ENCODE data around the gene EXOSC7.
A peak's percentile ranks its signal among the peaks of the same experiment; 100 is the strongest.

The EXOSC7 gene

DNA sequence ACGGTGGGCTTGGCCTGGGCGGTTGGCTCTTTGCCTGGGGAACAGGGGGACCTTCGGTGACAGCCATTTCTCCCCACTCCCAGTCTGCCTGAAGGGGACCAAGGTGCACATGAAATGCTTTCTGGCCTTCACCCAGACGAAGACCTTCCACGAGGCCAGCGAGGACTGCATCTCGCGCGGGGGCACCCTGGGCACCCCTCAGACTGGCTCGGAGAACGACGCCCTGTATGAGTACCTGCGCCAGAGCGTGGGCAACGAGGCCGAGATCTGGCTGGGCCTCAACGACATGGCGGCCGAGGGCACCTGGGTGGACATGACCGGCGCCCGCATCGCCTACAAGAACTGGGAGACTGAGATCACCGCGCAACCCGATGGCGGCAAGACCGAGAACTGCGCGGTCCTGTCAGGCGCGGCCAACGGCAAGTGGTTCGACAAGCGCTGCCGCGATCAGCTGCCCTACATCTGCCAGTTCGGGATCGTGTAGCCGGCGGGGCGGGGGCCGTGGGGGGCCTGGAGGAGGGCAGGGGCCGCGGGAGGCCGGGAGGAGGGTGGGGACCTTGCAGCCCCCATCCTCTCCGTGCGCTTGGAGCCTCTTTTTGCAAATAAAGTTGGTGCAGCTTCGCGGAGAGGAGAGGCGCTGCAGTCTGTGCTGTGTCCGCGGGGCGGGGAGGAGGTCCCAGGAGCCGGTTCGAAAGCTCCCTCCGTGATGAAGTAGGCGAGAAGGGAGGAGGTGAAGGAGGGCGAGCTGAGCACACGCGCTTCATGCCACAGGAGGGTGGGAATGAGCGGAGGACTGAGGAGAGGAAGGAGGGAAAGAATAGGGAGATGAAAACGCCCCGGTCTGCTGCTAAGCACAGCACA lies 59.6 kb downstream of the EXOSC7 start:
- TF ChIP-seq ESRRG (CRISPR knock-in tag; IDR thresholded peaks at IDR 0.05) (no peak), ZFP30 (CRISPR knock-in tag; IDR thresholded peaks at IDR 0.05) (no peak), ZFP3 (CRISPR knock-in tag; IDR thresholded peaks at IDR 0.05) (no peak), TOX (CRISPR knock-in tag; IDR thresholded peaks at IDR 0.05; ENCODE audit: borderline replicate concordance) (no peak), PPARA (CRISPR knock-in tag; IDR thresholded peaks at IDR 0.05; ENCODE audit: borderline replicate concordance) (no peak), ARNTL (CRISPR knock-in tag; IDR thresholded peaks at IDR 0.05; ENCODE audit: borderline replicate concordance, low read depth) (no peak), TCF4 (CRISPR knock-in tag; IDR thresholded peaks at IDR 0.05; ENCODE audit: borderline replicate concordance) (no peak), ISL1 (CRISPR knock-in tag; IDR thresholded peaks at IDR 0.05) (no peak), OSR1 (CRISPR knock-in tag; IDR thresholded peaks at IDR 0.05) (no peak), CSDC2 (CRISPR knock-in tag; IDR thresholded peaks at IDR 0.05) (no peak)
- TF ChIP-seq, protein P1, sequence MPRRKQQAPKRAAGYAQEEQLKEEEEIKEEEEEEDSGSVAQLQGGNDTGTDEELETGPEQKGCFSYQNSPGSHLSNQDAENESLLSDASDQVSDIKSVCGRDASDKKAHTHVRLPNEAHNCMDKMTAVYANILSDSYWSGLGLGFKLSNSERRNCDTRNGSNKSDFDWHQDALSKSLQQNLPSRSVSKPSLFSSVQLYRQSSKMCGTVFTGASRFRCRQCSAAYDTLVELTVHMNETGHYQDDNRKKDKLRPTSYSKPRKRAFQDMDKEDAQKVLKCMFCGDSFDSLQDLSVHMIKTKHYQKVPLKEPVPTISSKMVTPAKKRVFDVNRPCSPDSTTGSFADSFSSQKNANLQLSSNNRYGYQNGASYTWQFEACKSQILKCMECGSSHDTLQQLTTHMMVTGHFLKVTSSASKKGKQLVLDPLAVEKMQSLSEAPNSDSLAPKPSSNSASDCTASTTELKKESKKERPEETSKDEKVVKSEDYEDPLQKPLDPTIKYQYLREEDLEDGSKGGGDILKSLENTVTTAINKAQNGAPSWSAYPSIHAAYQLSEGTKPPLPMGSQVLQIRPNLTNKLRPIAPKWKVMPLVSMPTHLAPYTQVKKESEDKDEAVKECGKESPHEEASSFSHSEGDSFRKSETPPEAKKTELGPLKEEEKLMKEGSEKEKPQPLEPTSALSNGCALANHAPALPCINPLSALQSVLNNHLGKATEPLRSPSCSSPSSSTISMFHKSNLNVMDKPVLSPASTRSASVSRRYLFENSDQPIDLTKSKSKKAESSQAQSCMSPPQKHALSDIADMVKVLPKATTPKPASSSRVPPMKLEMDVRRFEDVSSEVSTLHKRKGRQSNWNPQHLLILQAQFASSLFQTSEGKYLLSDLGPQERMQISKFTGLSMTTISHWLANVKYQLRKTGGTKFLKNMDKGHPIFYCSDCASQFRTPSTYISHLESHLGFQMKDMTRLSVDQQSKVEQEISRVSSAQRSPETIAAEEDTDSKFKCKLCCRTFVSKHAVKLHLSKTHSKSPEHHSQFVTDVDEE (CRISPR knock-in tag; IDR thresholded peaks at IDR 0.05): no peak
- TF ChIP-seq, protein P2, sequence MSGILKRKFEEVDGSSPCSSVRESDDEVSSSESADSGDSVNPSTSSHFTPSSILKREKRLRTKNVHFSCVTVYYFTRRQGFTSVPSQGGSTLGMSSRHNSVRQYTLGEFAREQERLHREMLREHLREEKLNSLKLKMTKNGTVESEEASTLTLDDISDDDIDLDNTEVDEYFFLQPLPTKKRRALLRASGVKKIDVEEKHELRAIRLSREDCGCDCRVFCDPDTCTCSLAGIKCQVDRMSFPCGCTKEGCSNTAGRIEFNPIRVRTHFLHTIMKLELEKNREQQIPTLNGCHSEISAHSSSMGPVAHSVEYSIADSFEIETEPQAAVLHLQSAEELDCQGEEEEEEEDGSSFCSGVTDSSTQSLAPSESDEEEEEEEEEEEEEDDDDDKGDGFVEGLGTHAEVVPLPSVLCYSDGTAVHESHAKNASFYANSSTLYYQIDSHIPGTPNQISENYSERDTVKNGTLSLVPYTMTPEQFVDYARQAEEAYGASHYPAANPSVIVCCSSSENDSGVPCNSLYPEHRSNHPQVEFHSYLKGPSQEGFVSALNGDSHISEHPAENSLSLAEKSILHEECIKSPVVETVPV (CRISPR knock-in tag; IDR thresholded peaks at IDR 0.05): no peak
- TF ChIP-seq, protein P3, sequence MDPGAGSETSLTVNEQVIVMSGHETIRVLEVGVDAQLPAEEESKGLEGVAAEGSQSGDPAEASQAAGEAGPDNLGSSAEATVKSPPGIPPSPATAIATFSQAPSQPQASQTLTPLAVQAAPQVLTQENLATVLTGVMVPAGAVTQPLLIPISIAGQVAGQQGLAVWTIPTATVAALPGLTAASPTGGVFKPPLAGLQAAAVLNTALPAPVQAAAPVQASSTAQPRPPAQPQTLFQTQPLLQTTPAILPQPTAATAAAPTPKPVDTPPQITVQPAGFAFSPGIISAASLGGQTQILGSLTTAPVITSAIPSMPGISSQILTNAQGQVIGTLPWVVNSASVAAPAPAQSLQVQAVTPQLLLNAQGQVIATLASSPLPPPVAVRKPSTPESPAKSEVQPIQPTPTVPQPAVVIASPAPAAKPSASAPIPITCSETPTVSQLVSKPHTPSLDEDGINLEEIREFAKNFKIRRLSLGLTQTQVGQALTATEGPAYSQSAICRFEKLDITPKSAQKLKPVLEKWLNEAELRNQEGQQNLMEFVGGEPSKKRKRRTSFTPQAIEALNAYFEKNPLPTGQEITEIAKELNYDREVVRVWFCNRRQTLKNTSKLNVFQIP (CRISPR knock-in tag; IDR thresholded peaks at IDR 0.05; ENCODE audit: borderline replicate concordance, low read depth): no peak
- no peak for ATAC-seq

DNA sequence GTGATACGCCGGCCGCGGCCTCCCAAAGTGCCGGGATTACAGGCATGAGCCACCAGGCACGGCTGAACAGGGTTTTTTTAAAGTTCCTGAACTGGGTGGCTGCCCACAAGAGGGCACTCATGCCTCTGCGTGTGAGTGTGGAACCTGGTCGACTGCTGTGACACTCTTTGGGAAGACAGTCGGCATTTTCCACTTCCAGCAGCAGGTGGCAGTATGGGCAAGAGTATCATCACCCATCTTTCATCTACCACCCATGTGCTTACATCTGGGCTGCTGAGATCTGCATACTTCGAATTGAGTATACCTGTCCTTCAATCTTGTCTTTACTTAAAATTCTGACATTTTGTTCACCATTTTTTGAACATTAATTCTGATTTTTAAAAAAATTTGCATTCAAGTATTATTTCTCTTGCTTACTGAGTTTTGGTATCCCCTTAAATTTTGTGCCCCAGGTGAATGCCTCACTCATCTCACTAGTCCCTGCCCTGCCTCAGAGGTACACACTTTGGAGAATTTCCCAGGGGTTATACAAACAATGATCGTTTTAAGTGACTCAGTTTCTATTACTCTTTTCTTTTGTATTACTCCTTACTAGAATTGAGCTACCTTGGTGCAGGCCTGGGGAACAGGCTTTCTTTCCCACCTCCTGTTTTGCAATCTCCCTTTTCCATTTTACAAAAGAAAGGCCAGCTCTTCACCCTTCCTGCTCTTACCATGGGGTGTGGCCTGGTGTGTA lies 61.8 kb downstream of the EXOSC7 start:
- peak; percentile 93 for ATAC-seq

DNA sequence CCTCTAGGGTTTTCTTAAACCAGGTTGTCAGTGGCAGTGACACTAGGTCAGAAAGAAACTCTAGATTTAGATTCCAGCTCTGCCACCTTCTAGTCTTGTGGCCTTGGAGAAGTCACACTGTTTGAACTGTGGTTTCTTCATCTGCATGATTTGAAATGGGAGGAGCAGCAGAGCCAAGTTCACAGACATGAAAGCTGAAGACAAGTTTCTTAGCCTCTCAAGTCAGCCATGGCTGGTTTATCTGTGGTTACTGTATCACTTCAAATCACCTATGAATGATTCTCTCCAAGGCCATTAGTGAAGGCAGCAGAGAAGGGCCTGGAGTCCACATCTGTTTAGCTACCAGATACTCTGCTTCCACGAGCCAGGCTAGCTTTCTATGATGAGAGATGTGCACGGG lies 65.6 kb downstream of the EXOSC7 start:
- no peak for TF ChIP-seq ZC3H10 (CRISPR knock-in tag; IDR thresholded peaks at IDR 0.05)
- no peak for TF ChIP-seq OSR1 (CRISPR knock-in tag; IDR thresholded peaks at IDR 0.05)
- no peak for TF ChIP-seq PPARA (CRISPR knock-in tag; IDR thresholded peaks at IDR 0.05; ENCODE audit: borderline replicate concordance)
- no peak for TF ChIP-seq ISL1 (CRISPR knock-in tag; IDR thresholded peaks at IDR 0.05)
- TF ChIP-seq, protein P4, sequence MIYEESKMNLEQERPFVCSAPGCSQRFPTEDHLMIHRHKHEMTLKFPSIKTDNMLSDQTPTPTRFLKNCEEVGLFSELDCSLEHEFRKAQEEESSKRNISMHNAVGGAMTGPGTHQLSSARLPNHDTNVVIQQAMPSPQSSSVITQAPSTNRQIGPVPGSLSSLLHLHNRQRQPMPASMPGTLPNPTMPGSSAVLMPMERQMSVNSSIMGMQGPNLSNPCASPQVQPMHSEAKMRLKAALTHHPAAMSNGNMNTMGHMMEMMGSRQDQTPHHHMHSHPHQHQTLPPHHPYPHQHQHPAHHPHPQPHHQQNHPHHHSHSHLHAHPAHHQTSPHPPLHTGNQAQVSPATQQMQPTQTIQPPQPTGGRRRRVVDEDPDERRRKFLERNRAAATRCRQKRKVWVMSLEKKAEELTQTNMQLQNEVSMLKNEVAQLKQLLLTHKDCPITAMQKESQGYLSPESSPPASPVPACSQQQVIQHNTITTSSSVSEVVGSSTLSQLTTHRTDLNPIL (CRISPR knock-in tag; IDR thresholded peaks at IDR 0.05; ENCODE audit: low read depth): no peak
- no peak for TF ChIP-seq RARB (CRISPR knock-in tag; IDR thresholded peaks at IDR 0.05)
- no peak for TF ChIP-seq SNAI2 (CRISPR knock-in tag; IDR thresholded peaks at IDR 0.05)
- no peak for TF ChIP-seq ZNF70 (CRISPR knock-in tag; IDR thresholded peaks at IDR 0.05)
- TF ChIP-seq ZNF8 (CRISPR knock-in tag; IDR thresholded peaks at IDR 0.05): no peak
- TF ChIP-seq, protein P2 (CRISPR knock-in tag; IDR thresholded peaks at IDR 0.05): no peak
- TF ChIP-seq BACH2 (CRISPR knock-in tag; IDR thresholded peaks at IDR 0.05; ENCODE audit: borderline replicate concordance): no peak
- TF ChIP-seq TOX (CRISPR knock-in tag; IDR thresholded peaks at IDR 0.05; ENCODE audit: borderline replicate concordance): no peak
- no peak for ATAC-seq

More for the DNA sequence above, 61.8 kb downstream of the EXOSC7 start:
- TF ChIP-seq RARB (CRISPR knock-in tag; IDR thresholded peaks at IDR 0.05) (no peak), PPARA (CRISPR knock-in tag; IDR thresholded peaks at IDR 0.05; ENCODE audit: borderline replicate concordance) (no peak), ZNF565 (CRISPR knock-in tag; conservative IDR thresholded peaks at IDR 0.05; ENCODE audit: low read depth) (no peak), ZNF8 (CRISPR knock-in tag; IDR thresholded peaks at IDR 0.05) (no peak), ZC3H10 (CRISPR knock-in tag; IDR thresholded peaks at IDR 0.05) (no peak), ESRRG (CRISPR knock-in tag; IDR thresholded peaks at IDR 0.05) (no peak), OSR1 (CRISPR knock-in tag; IDR thresholded peaks at IDR 0.05) (no peak), GLIS3 (CRISPR knock-in tag; IDR thresholded peaks at IDR 0.05) (no peak)
